Stimulated activated CD4-positive, alpha-beta T cell treated with anti-CD3 and anti-CD28 coated beads, Interleukin-12 subunit alpha, Interleukin-12 subunit beta, amount 100 ng/mL, for 4 hours (primary cell): ENCODE data around the gene CD33.
A peak's percentile ranks its signal among the peaks of the same experiment; 100 is the strongest.

Experiments used
- DNase-seq: peaks from one replicate; pipeline ENCODE4 v3.0.0-alpha.2; 2020

CD33 gene

DNA sequence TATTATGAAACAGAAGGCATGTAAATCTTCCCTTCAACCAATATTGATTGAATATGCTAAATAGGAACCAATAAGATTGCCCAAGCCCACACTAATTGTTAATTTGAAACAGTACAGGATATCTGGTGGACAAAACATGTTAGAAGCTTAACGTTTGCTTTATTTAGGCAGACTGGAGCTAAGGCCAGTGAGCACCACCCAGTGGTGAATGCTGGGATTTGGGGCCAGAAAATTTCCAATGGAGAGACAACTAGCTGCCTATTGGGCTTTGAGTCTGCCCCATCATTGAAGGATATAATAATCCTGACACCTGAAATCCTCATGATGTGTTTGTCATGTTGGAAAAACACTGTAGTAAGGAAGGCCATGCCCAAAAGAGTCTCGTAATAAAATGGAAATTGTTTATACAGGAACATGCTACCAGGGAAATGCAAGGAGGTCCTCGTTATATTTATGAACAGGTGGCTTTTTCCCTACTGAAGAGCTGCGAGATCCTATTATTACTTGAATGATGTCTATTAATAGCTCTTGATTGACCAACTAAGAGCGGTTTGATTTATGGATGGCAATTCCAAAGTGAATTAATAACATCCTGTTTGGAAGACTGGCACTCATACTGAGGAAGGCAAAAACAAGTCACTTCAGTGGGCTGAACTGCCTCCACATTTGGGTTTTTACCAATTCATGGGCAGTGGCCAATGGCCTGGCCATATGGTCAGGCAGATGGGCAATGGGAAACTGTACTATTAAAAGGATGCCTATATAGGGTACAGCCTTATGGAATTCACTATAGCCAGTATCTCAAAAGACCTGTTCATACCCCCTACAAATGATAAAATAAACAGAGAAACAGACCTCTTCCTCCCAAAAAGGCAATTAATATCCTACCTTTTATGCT is 34.7 kb downstream of the CD33 start:
- peak; percentile 28 for DNase-seq

GRCh38 chr19:51263808-51264207 is 38.9 kb downstream of the CD33 start:
- DNase-seq, result no peak

DNA sequence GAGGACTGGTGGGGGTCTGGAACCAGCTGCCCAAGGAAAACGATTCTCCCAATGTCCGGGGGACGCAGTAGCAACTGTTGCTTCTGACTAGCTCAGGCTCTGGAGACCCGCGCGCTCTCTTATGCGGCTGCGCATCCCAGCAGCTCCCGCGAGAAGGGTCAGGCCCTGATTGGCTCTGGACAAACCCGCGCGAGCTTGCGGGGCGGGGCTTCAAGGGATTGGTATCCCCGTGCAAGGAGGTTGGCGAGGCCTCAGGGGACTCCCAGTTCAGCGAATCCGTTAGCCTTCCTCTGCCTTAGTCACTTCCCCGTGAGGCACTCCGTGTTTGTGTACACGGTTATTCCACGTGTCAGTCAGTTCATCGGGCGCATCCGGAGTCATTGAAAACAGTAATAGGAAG is 46.2 kb downstream of the CD33 start:
- DNase-seq, result no peak

- no peak for DNase-seq
Measured at GRCh38 chr19:51272183-51272810, 47.4 kb downstream of the CD33 start.

GRCh38 chr19:51274049-51274770 is 49.3 kb downstream of the CD33 start:
- no peak for DNase-seq

GRCh38 chr19:51277112-51277511 is 52.2 kb downstream of the CD33 start:
- no peak for DNase-seq

- DNase-seq, result no peak
Measured at GRCh38 chr19:51282335-51282734, 57.5 kb downstream of the CD33 start.

DNA sequence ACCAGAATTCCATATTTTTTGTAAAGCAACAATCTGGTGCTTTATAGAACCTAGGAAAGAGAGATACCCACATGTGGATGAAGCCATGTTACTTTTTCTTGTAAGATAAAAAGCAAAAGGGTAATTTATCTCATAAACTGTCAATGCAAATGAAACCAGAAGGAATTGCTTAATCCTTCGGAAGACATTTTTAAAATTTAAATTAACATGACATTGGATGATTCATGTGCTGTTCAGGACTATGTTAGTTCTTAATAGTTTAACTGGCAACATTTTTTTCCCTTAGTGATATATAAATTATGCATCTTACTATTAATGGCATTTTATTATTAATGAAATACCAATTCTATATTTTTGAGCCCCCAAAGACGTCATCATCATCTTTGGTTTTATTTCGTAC is 60.8 kb downstream of the CD33 start:
- DNase-seq, result no peak
